ENCODE measurements around the gene ACOT8.

GRCh38 chr20:45859916-45860315 is 2.7 kb upstream of the ACOT8 start:
- TF ChIP-seq POLR2A (IDR thresholded peaks at IDR 0.05; ENCODE audit: low read length) (no peak), GATA1 (IDR thresholded peaks at IDR 0.05; ENCODE audit: low read depth, low read length) (no peak)

Measured in erythroblast (primary cell).